ENCODE measurements around the gene VWA3B. TPM values are rescaled to one million over a fixed set of nuclear protein-coding genes. Genes with fewer than 3 reads are reported as not detected.
A peak's percentile ranks its signal among the peaks of the same experiment; 100 is the strongest.
"Not testable (repeated sequence)": the region's sequence is repeated elsewhere in the genome, so short reads cannot be mapped to it uniquely, and the experiment has no call there.

VWA3B gene
- total RNA-seq, 1 experiment from 2014 or later: not detected

DNA sequence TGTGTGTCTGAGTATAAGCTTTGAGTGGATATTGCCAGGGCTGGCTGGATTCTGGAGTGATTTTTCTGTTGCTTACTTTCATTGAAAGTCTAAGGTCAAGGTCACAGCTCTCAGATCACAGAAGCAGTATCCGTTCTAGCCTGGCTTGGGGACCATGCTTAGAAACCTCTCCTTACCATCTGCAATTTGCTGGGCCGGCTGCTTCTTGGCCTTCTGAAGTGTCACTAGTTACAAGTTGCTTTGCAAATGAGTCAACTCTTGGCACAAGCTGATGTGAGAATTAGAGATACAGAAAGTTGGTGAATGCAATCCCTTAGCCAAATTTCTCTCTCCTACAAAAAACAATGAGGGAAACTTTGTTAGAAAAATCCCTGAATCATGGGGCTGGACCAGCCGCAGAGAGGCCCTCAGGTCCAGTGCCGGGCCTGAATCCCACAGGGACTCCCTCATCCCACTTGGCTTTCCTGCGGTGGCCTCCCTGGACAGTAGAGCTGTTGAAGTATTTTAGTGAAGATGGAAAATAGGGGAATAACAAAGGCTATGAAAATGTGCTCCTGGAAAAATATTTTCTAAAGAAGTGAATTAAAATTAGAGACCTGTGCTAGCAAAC is 166.6 kb downstream of the VWA3B start:
- DNase-seq (ENCODE audit: low spot score): no peak

GRCh38 chr2:98254504-98255059 is 167.6 kb downstream of the VWA3B start:
- no peak for DNase-seq (ENCODE audit: low spot score)

- no peak for DNase-seq (ENCODE audit: low spot score)
Observed at GRCh38 chr2:98258906-98259305, 171.9 kb downstream of the VWA3B start.

DNA sequence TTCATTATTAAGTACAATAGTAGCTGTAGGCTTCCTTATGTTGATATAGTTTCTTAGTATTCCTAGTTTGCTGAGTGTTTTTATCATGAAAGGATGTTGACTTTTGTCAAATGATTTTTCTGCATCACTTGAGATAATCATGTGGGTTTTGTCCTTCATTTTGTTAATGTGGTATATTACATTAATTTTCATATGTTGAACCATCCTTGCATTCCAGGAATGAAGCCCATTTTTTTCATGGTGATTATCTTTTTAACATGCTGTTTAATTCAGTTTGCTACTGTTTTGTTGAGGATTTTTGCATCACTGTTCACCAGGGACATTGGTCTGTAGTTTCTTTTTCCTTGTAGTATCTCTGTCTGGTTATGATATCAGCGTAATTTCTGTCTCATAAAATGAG is 176.4 kb downstream of the VWA3B start:
- DNase-seq (ENCODE audit: low spot score): no peak

GRCh38 chr2:98268225-98268624 is 181.3 kb downstream of the VWA3B start:
- not testable (repeated sequence) for DNase-seq (ENCODE audit: low spot score)

DNA sequence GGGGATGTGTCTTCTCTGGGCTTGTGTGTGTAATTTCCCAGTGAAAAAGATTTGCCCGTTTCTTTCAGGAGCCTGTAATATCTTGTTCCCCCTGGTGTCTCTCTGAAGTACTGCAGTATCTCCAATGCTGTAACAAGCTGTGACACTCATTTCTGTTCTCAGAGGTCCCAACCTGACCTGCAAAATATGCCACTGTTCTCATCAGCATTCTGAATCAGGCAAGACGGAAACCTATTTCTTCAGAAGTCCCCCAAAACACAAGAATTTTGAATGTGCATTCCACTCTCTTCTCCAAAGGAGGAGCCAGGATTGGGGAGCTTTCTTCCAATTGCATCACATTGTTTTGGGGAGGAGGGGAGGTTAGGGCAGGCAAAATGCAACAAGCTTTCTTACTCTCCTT is 182.3 kb downstream of the VWA3B start:
- DNase-seq (ENCODE audit: low spot score): peak; percentile 36

DNA sequence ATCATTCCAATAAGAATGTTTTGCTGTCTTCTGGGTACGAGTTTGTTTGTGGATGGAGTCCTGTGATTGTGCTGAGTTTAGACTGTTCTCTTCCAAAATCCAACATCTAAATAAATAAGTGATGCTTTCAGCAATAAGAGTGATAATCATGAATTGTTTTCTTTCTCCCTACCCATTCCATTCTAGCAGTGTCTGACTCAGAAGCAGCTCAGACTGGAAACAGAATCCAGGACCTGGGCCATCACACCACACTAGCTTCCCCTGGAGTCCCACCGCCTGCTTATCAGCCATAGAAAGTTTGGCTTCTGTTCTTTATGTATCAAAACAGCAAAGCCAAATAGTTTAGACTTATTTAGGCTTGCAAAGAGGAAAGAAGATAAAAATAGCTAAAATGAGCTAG is 182.9 kb downstream of the VWA3B start:
- no peak for DNase-seq (ENCODE audit: low spot score)

- DNase-seq (ENCODE audit: low spot score): no peak
Observed at GRCh38 chr2:98277162-98277859, 190.3 kb downstream of the VWA3B start.

- DNase-seq (ENCODE audit: low spot score): no peak
Observed at GRCh38 chr2:98278074-98278473, 191.1 kb downstream of the VWA3B start.

DNA sequence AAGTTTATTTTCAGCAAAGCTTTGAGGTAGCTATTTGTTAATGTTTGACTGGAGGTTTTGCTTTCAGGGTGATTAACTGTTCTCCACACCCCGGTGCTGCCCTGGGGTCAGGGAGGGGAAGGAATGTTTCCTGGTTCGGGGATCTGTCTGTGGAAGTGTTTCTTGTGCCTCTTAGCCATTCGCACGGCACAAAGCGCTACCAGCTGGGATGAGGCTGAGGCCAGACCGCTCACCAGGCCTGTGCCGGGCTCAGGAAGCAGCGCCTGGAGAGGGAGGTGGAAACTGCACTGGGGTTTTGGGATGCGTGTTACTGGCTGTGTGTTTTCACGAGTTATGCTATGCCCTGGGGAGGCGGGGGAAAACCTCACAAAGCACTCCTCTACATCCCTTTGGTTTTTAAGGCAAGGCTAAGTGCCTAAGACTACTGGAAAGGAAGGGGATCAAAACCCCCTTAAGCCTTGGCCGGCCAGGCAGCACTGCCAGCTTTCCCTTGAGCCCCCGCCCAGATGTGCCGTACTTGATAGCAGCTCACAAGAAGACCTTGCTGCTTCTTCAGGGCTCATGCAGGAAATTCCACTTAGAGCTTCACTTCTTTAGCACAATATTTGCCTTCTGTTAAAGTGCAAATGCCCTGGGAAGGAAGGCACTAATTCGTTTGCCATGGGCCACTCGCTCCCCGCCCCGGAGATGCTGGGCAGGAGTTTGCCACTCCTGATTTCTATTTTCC is 193.6 kb downstream of the VWA3B start:
- DNase-seq (ENCODE audit: low spot score): no peak

GRCh38 chr2:98281607-98282006 is 194.6 kb downstream of the VWA3B start:
- no peak for DNase-seq (ENCODE audit: low spot score)

DNA sequence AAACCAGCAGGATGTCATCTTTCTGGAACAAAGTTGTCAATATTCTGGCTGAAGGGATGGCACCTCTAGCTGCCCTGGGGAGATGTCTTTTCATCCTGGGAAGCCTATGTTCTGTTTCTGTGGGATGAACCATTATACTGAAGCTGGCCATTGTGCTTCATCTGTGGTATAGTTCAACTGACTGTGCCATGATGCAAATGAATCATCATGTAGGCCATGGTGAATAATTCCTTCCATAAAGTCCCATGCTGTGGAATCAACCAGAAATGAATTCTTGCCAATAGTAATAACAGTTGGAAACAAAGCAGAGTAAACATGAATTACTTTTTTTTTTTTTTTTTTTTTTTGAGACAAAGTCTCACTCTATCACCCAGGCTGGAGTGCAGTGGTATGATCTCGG is 195.1 kb downstream of the VWA3B start:
- DNase-seq (ENCODE audit: low spot score): no peak

GRCh38 chr2:98293030-98293429 is 206.1 kb downstream of the VWA3B start:
- DNase-seq (ENCODE audit: low spot score): no peak

- DNase-seq (ENCODE audit: low spot score): no peak
Observed at GRCh38 chr2:98293931-98294687, 207.1 kb downstream of the VWA3B start.

GRCh38 chr2:98294711-98295110 is 207.7 kb downstream of the VWA3B start:
- DNase-seq (ENCODE audit: low spot score): no peak

GRCh38 chr2:98295275-98295674 is 208.3 kb downstream of the VWA3B start:
- no peak for DNase-seq (ENCODE audit: low spot score)

- DNase-seq (ENCODE audit: low spot score): no peak
Observed at GRCh38 chr2:98295721-98296414, 208.9 kb downstream of the VWA3B start.

DNA sequence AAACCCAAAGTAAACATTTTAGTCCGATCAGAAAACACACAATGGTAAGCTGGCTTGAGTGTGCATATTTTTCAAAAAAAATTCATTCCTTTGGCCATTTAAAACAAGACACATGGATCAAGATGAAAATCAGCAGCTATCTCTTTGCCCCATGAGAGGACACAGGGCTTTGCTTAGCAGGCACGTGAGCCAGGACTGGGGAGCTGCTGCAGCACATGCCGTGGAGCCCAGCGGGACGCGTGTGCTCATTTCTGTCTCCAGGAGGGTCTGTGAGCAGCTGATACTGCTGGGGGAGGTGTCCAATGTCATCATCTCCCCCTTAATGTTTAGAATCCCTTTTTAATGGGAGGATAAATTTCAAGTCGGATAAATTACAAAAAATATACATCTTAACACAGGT is 209.5 kb downstream of the VWA3B start:
- DNase-seq (ENCODE audit: low spot score): no peak

DNA sequence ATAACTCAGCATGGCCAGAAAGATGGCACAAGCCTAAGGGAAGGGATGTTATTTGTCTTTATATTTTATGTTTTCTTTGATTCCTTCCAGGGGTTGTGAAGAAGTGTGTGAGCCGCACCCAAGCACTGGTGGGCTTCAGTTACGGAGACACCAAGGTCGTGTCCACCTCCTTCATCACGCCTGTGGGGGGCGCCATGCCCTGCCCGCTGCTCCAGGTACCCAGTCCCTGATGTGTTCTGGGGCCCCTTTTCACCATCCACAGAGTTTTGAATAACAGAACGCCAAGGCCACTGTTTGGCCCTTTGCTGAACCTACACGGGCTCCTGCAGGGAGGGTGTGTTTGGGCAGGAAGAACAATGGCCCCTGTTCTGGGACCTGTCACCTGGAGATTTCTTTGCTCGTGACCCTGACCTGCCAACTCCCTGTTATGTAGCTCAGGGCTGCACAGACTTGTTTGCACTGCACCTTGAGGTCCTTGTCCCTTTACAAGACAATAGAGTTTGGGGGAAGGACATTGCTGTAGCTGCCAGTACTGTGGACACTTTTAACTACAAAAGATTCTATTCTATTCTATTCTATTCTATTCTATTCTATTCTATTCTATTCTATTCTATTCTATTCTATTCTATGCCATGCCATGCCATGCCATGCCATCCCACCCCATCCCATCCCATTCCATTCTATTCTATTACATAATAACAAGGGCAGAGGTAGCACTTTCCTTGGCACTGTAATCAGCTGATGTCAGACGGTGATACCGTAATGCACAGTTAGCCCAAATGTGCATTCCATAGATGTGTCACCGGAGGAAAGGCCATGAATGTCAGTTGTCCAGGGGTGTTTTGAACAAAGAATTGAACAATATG is 211.1 kb downstream of the VWA3B start:
- DNase-seq (ENCODE audit: low spot score): no peak

DNA sequence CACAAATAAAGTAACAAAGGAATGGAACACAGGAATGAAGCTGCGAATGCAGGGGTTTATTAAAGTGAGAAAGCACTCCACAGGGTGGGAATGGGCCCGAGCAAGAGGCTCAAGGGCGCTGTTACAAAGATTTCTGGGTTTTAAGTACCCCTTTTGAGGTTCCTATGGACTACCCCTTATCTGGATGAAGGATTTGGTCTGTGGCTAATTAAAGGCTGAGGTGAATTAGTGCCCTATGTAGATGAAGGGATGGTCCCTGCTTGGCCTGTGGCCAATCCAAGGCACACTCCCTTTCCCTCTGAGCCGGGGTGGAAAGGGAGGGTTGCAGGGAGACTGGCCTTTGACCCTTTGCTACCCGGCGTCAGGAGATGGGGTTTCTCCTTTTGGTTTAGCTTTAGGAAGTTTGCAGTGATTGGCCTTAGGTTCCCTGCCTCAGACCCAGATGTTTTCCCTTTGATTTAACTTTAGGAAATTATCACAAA is 211.8 kb downstream of the VWA3B start:
- no peak for DNase-seq (ENCODE audit: low spot score)
